SK-N-SH treated with all-trans-retinoic acid at 6 μM for 48 hours (cell line): ENCODE results near the gene ST3GAL4.

ENCODE experiments used
- ARNTL ChIP-seq: fragments of 450-650 bp; formaldehyde crosslinking; IDR thresholded peaks from 2 replicates; pipeline ENCODE4 v1.5.0; 2020; ENCODE audit warnings: low read depth, mild to moderate bottlenecking, moderate library complexity, borderline replicate concordance
- BACH2 ChIP-seq: fragments of 250-450 bp; sonication (Bioruptor Pico); IDR thresholded peaks from 2 replicates; pipeline ENCODE4 v1.9.0; 2021; ENCODE audit warnings: mild to moderate bottlenecking, borderline replicate concordance
- GLIS3 ChIP-seq: fragments of 250-450 bp; sonication (Bioruptor Pico); IDR thresholded peaks from 2 replicates; pipeline ENCODE4 v1.5.0; 2020; ENCODE audit warnings: mild to moderate bottlenecking, moderate library complexity
- OSR1 ChIP-seq: fragments of 250-450 bp; sonication (Bioruptor Pico); IDR thresholded peaks from 2 replicates; pipeline ENCODE4 v1.8.0; 2022; ENCODE audit warnings: moderate library complexity, mild to moderate bottlenecking, inconsistent platforms
- PATZ1 ChIP-seq: fragments of 250-450 bp; sonication (Bioruptor Pico); IDR thresholded peaks from 2 replicates; pipeline ENCODE4 v1.8.0; 2020; ENCODE audit warnings: mild to moderate bottlenecking, moderate library complexity, borderline replicate concordance
- PPARA ChIP-seq: fragments of 250-450 bp; sonication (Bioruptor Pico); IDR thresholded peaks from 2 replicates; pipeline ENCODE4 v1.5.0; 2020; ENCODE audit warnings: mild to moderate bottlenecking, borderline replicate concordance
- TOX ChIP-seq: fragments of 250-450 bp; sonication (Bioruptor Pico); IDR thresholded peaks from 2 replicates; pipeline ENCODE4 v1.8.0; 2021; ENCODE audit warnings: mild to moderate bottlenecking, moderate library complexity, borderline replicate concordance
- ZNF8 ChIP-seq: fragments of 450-650 bp; formaldehyde crosslinking; IDR thresholded peaks from 2 replicates; pipeline ENCODE4 v1.5.0; 2020; ENCODE audit warnings: mild to moderate bottlenecking, moderate library complexity
- TF ChIP-seq, protein P1 (sequence below): fragments of 250-450 bp; sonication (Bioruptor Pico); IDR thresholded peaks from 2 replicates; pipeline ENCODE4 v1.8.0; 2021; ENCODE audit warnings: low read depth, mild to moderate bottlenecking, moderate library complexity, borderline replicate concordance

GRCh38 chr11:126328938-126329643 lies 26.4 kb upstream of the ST3GAL4 start:
- TF ChIP-seq TOX (CRISPR knock-in tag) (no peak), BACH2 (CRISPR knock-in tag) (no peak), PPARA (CRISPR knock-in tag) (no peak), OSR1 (CRISPR knock-in tag) (no peak), GLIS3 (no peak), PATZ1 (CRISPR knock-in tag) (no peak), ZNF8 (no peak), ARNTL (no peak)
- TF ChIP-seq, protein P1, sequence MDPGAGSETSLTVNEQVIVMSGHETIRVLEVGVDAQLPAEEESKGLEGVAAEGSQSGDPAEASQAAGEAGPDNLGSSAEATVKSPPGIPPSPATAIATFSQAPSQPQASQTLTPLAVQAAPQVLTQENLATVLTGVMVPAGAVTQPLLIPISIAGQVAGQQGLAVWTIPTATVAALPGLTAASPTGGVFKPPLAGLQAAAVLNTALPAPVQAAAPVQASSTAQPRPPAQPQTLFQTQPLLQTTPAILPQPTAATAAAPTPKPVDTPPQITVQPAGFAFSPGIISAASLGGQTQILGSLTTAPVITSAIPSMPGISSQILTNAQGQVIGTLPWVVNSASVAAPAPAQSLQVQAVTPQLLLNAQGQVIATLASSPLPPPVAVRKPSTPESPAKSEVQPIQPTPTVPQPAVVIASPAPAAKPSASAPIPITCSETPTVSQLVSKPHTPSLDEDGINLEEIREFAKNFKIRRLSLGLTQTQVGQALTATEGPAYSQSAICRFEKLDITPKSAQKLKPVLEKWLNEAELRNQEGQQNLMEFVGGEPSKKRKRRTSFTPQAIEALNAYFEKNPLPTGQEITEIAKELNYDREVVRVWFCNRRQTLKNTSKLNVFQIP (CRISPR knock-in tag): no peak
